ENCODE results near the gene PRPF39. TPM values are rescaled to one million over a fixed set of nuclear protein-coding genes. Genes with fewer than 3 reads are reported as not detected.
A peak's percentile ranks its signal among the peaks of the same experiment; 100 is the strongest.

PRPF39 gene
- total RNA-seq, 1 donor from 2014 or later, result 47.6 TPM

- Mint-ChIP-seq H3K4me3 (ENCODE audit: low read depth) (no peak overlapping the region), H3K9me3 (no peaks in the 10 kb centered on the region), H3K36me3 (ENCODE audit: low read depth) (peaks cover 67% of the 10 kb centered on the region), H3K27me3 (ENCODE audit: low read depth) (no peaks in the 10 kb centered on the region), H3K27ac (peak overlapping the region; percentile 64), H3K4me1 (ENCODE audit: low read depth) (peaks cover 57% of the 10 kb centered on the region)
- DNase-seq (ENCODE audit: low spot score), result no peak
- intact Hi-C loops (cut with micrococcal nuclease), result loop anchor here (1.0 kb wide), 2 partner anchors 24 to 44 kb away; partner anchors contain the start of gene FKBP3
Observed at GRCh38 chr14:45089813-45090212, 5.9 kb downstream of the PRPF39 start.

- H3K4me1 Mint-ChIP-seq (ENCODE audit: low read depth), result peaks cover 44% of the 10 kb centered on the region
- no peaks in the 10 kb centered on the region for H3K9me3 Mint-ChIP-seq
- intact Hi-C loops (cut with micrococcal nuclease), result no loop called here
- no peaks in the 10 kb centered on the region for H3K27me3 Mint-ChIP-seq (ENCODE audit: low read depth)
- H3K36me3 Mint-ChIP-seq (ENCODE audit: low read depth), result peaks cover 67% of the 10 kb centered on the region
- H3K27ac Mint-ChIP-seq, result no peak overlapping the region
- no peak overlapping the region for H3K4me3 Mint-ChIP-seq (ENCODE audit: low read depth)
- DNase-seq (ENCODE audit: low spot score), result no peak
Observed at GRCh38 chr14:45091710-45092109, 7.8 kb downstream of the PRPF39 start.

GRCh38 chr14:45094275-45094674 lies 10.4 kb downstream of the PRPF39 start:
- Mint-ChIP-seq H3K9me3 (no peaks in the 10 kb centered on the region), H3K4me3 (ENCODE audit: low read depth) (no peak overlapping the region), H3K27ac (no peak overlapping the region), H3K4me1 (ENCODE audit: low read depth) (peaks cover 24% of the 10 kb centered on the region), H3K36me3 (ENCODE audit: low read depth) (peaks cover 69% of the 10 kb centered on the region), H3K27me3 (ENCODE audit: low read depth) (no peaks in the 10 kb centered on the region)
- DNase-seq (ENCODE audit: low spot score), result no peak
- intact Hi-C loops (cut with micrococcal nuclease), result no loop called here

DNA sequence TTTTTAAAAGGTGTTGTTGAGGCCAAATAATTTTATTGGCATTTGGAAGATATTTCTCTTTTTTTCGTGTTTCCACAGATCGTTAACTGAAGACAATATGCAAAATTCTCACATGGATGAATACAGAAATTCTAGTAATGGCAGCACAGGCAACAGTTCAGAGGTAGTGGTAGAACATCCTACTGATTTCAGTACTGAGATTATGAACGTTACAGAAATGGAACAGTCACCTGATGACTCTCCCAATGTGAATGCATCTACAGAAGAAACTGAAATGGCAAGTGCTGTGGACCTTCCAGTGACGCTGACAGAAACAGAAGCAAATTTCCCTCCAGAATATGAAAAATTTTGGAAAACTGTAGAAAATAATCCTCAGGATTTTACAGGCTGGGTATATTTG lies 11.2 kb downstream of the PRPF39 start:
- Mint-ChIP-seq H3K36me3 (ENCODE audit: low read depth) (peaks cover 69% of the 10 kb centered on the region), H3K4me3 (ENCODE audit: low read depth) (no peak overlapping the region), H3K4me1 (ENCODE audit: low read depth) (peaks cover 16% of the 10 kb centered on the region), H3K27me3 (ENCODE audit: low read depth) (no peaks in the 10 kb centered on the region), H3K27ac (no peak overlapping the region), H3K9me3 (no peaks in the 10 kb centered on the region)
- DNase-seq (ENCODE audit: low spot score), result no peak
- intact Hi-C loops (cut with micrococcal nuclease), result no loop called here

DNA sequence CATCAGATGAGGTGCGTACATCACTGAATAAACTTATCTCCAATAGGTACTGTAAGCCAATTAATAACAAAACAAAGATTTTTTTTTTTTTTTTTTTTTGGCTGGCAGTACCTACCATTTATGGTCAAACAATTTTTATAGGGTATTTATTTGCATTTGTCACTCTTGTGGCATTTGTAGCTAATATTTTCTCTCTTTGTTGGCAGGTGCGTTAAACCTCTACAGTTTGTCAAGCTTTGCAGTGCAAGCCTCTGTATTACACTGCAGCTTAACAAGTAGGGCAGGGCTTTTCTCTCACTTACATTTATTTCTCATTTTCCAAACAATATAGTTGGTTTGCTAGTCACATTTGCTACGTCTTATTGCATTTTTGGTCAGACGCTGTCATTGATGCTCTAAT lies 12.3 kb downstream of the PRPF39 start:
- peaks cover 6% of the 10 kb centered on the region for H3K4me1 Mint-ChIP-seq (ENCODE audit: low read depth)
- H3K27ac Mint-ChIP-seq, result no peak overlapping the region
- no peak overlapping the region for H3K4me3 Mint-ChIP-seq (ENCODE audit: low read depth)
- no peak for DNase-seq (ENCODE audit: low spot score)
- no peaks in the 10 kb centered on the region for H3K9me3 Mint-ChIP-seq
- H3K27me3 Mint-ChIP-seq (ENCODE audit: low read depth), result no peaks in the 10 kb centered on the region
- H3K36me3 Mint-ChIP-seq (ENCODE audit: low read depth), result peaks cover 77% of the 10 kb centered on the region
- intact Hi-C loops (cut with micrococcal nuclease), result no loop called here

GRCh38 chr14:45103806-45104205 lies 19.9 kb downstream of the PRPF39 start:
- H3K27ac Mint-ChIP-seq, result no peak overlapping the region
- no peaks in the 10 kb centered on the region for H3K9me3 Mint-ChIP-seq
- H3K4me3 Mint-ChIP-seq (ENCODE audit: low read depth), result no peak overlapping the region
- DNase-seq (ENCODE audit: low spot score), result no peak
- H3K4me1 Mint-ChIP-seq (ENCODE audit: low read depth), result peaks cover 3% of the 10 kb centered on the region
- peaks cover 82% of the 10 kb centered on the region for H3K36me3 Mint-ChIP-seq (ENCODE audit: low read depth)
- no peaks in the 10 kb centered on the region for H3K27me3 Mint-ChIP-seq (ENCODE audit: low read depth)
- intact Hi-C loops (cut with micrococcal nuclease), result no loop called here

DNA sequence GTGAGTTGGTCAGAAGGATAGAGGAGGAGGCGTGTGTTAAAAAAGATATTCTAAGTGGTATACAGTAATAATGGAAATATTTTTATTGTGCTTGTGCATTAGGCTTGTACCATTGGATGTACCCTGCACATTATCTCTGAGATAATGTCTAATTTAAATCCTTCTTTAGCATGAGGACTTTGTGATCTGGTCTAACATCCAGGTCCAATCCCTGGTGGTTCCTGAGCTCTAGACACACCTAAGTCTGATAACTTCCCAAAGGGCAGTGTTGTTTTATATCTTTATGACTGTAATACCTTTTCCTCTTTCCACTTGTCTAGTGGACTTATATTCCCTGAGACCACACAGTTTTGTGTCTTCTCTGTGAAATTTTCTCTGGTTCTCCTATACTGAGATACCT lies 20.6 kb downstream of the PRPF39 start:
- no peaks in the 10 kb centered on the region for H3K9me3 Mint-ChIP-seq
- intact Hi-C loops (cut with micrococcal nuclease), result no loop called here
- H3K4me3 Mint-ChIP-seq (ENCODE audit: low read depth), result no peak overlapping the region
- H3K27ac Mint-ChIP-seq, result peak overlapping the region; percentile 46
- DNase-seq (ENCODE audit: low spot score), result no peak
- no peaks in the 10 kb centered on the region for H3K27me3 Mint-ChIP-seq (ENCODE audit: low read depth)
- H3K4me1 Mint-ChIP-seq (ENCODE audit: low read depth), result peaks cover 3% of the 10 kb centered on the region
- H3K36me3 Mint-ChIP-seq (ENCODE audit: low read depth), result peaks cover 80% of the 10 kb centered on the region

GRCh38 chr14:45112896-45113781 lies 29.2 kb downstream of the PRPF39 start:
- DNase-seq (ENCODE audit: low spot score), result no peak
- no peaks in the 10 kb centered on the region for H3K9me3 Mint-ChIP-seq
- peak overlapping the region; percentile 85 for H3K27ac Mint-ChIP-seq
- peak overlapping the region; percentile 11 for H3K4me3 Mint-ChIP-seq (ENCODE audit: low read depth)
- H3K27me3 Mint-ChIP-seq (ENCODE audit: low read depth), result no peaks in the 10 kb centered on the region
- intact Hi-C loops (cut with micrococcal nuclease), result no loop called here
- H3K4me1 Mint-ChIP-seq (ENCODE audit: low read depth), result peaks cover 21% of the 10 kb centered on the region
- H3K36me3 Mint-ChIP-seq (ENCODE audit: low read depth), result peaks cover 76% of the 10 kb centered on the region

DNA sequence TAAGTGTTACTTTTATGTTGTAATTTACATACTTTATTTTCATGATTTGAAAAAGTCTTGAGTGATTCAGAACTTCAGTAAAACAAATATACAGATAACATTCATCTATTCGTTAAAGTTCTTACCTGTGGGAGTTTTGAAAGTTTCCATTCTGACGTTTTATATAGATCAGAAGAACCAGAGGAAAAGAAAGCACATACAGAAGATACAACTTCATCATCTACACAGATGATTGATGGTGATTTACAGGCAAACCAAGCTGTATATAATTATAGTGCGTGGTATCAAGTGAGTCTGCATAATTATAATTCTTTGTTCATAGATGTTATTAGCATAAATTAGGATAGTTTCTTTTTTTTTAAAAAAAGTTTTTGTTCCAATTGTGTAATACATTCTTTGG lies 30.4 kb downstream of the PRPF39 start:
- Mint-ChIP-seq H3K27ac (peak overlapping the region; percentile 62), H3K4me3 (ENCODE audit: low read depth) (no peak overlapping the region), H3K9me3 (no peaks in the 10 kb centered on the region), H3K36me3 (ENCODE audit: low read depth) (peaks cover 77% of the 10 kb centered on the region), H3K27me3 (ENCODE audit: low read depth) (no peaks in the 10 kb centered on the region), H3K4me1 (ENCODE audit: low read depth) (peaks cover 21% of the 10 kb centered on the region)
- DNase-seq (ENCODE audit: low spot score), result no peak
- intact Hi-C loops (cut with micrococcal nuclease), result loop anchor here (1.0 to 2.0 kb wide), 4 partner anchors 21 to 42 kb away; partner anchors contain the start of genes FANCM and PRPF39

GRCh38 chr14:45118594-45118993 lies 34.7 kb downstream of the PRPF39 start:
- intact Hi-C loops (cut with micrococcal nuclease), result no loop called here
- Mint-ChIP-seq H3K4me1 (ENCODE audit: low read depth) (peaks cover 10% of the 10 kb centered on the region), H3K27ac (no peak overlapping the region), H3K9me3 (no peaks in the 10 kb centered on the region), H3K36me3 (ENCODE audit: low read depth) (peaks cover 75% of the 10 kb centered on the region), H3K4me3 (ENCODE audit: low read depth) (no peak overlapping the region), H3K27me3 (ENCODE audit: low read depth) (no peaks in the 10 kb centered on the region)
- no peak for DNase-seq (ENCODE audit: low spot score)

GRCh38 chr14:45120096-45120495 lies 36.2 kb downstream of the PRPF39 start:
- Mint-ChIP-seq H3K27ac (no peak overlapping the region), H3K27me3 (ENCODE audit: low read depth) (no peaks in the 10 kb centered on the region), H3K9me3 (no peaks in the 10 kb centered on the region), H3K4me1 (ENCODE audit: low read depth) (no peaks in the 10 kb centered on the region), H3K36me3 (ENCODE audit: low read depth) (peaks cover 72% of the 10 kb centered on the region), H3K4me3 (ENCODE audit: low read depth) (no peak overlapping the region)
- no peak for DNase-seq (ENCODE audit: low spot score)
- intact Hi-C loops (cut with micrococcal nuclease), result no loop called here

DNA sequence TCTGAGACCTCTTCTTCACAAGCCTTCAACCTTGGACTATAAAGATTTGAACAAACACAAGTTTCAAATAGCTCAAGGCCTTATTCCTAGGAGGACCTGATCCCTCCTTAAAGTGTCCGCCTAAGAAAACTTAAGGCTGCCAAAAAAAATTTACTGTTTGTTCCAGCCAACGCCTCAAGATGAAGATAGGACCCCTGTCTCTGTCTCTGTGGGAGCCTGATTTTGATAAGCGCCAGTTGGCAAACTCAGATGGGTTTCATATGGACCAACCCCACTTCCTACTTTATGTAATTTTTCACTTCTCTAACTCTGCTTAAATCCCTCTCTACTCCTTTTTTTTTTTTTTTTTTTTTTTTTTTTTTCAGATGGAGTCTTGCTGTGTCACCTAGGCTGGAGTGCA lies 39.4 kb downstream of the PRPF39 start:
- no peak overlapping the region for H3K27ac Mint-ChIP-seq
- intact Hi-C loops (cut with micrococcal nuclease), result no loop called here
- H3K9me3 Mint-ChIP-seq, result no peaks in the 10 kb centered on the region
- no peaks in the 10 kb centered on the region for H3K27me3 Mint-ChIP-seq (ENCODE audit: low read depth)
- no peaks in the 10 kb centered on the region for H3K4me1 Mint-ChIP-seq (ENCODE audit: low read depth)
- no peak for DNase-seq (ENCODE audit: low spot score)
- no peak overlapping the region for H3K4me3 Mint-ChIP-seq (ENCODE audit: low read depth)
- H3K36me3 Mint-ChIP-seq (ENCODE audit: low read depth), result peaks cover 65% of the 10 kb centered on the region

- peaks cover 4% of the 10 kb centered on the region for H3K4me1 Mint-ChIP-seq (ENCODE audit: low read depth)
- DNase-seq (ENCODE audit: low spot score), result no peak
Observed at GRCh38 chr14:45125754-45126153, 41.8 kb downstream of the PRPF39 start.

More at GRCh38 chr14:45125754-45126153, 41.8 kb downstream of the PRPF39 start:
- H3K27ac Mint-ChIP-seq, result no peak overlapping the region
- intact Hi-C loops (cut with micrococcal nuclease), result no loop called here
- no peaks in the 10 kb centered on the region for H3K27me3 Mint-ChIP-seq (ENCODE audit: low read depth)
- no peak overlapping the region for H3K4me3 Mint-ChIP-seq (ENCODE audit: low read depth)
- H3K36me3 Mint-ChIP-seq (ENCODE audit: low read depth), result peaks cover 53% of the 10 kb centered on the region
- no peaks in the 10 kb centered on the region for H3K9me3 Mint-ChIP-seq

Measured in activated T-helper 2 cell treated with anti-CD3 and anti-CD28 coated beads, Interferon-gamma antibody, Interleukin-2, Interleukin-4, amounts not matched to agents 10 μg/mL and 5 μg/mL and 100 μg/mL, durations not matched to agents 14 hours and 24 hours and 36 hours (primary cell).